ENCODE results near the gene VPS35L. TPM values are rescaled to one million over a fixed set of nuclear protein-coding genes. Genes with fewer than 3 reads are reported as not detected.

The VPS35L gene
- total and polyA plus RNA-seq, 2 of the 13 experiments (the other 11 are each of a cell fraction or from before 2014, with no cell fraction given): 1.4 to 1.6 TPM

DNA sequence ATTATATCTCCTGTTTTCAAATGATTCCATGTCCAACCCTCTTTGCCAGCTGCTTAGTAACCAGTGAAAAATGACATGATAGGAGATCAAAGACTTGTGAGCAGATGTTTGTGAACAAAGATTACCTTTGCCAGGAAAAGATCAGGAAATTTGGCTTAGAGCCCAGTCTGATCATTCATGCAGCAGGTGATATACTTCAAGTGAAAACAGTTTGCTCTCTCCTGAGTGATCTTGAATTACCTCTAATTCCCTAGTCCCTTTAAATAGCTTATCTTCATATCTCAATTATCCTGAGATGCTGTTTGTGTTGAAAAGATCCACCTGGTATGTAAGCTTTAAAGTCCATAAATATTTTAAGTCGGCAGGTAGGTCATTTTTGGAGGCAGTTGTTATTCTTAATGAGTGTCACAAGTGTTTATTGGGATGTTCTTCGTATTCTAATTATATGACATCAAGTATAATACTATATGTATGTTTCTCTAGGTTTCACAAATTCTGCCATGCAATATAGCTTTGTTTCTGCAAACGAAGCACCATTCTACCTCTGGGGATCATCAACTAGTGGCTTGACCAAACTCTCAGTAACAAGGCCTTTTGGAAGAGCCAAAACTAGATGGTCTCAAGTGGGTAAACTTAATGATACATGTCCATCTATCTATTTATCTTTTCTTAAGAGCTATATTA lies 13.2 kb upstream of the VPS35L start (continued):
- TF ChIP-seq, protein P1, sequence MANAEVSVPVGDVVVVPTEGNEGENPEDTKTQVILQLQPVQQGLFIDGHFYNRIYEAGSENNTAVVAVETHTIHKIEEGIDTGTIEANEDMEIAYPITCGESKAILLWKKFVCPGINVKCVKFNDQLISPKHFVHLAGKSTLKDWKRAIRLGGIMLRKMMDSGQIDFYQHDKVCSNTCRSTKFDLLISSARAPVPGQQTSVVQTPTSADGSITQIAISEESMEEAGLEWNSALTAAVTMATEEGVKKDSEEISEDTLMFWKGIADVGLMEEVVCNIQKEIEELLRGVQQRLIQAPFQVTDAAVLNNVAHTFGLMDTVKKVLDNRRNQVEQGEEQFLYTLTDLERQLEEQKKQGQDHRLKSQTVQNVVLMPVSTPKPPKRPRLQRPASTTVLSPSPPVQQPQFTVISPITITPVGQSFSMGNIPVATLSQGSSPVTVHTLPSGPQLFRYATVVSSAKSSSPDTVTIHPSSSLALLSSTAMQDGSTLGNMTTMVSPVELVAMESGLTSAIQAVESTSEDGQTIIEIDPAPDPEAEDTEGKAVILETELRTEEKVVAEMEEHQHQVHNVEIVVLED (CRISPR knock-in tag; IDR thresholded peaks at IDR 0.05; ENCODE audit: borderline replicate concordance): no peak
- TF ChIP-seq, protein P2, sequence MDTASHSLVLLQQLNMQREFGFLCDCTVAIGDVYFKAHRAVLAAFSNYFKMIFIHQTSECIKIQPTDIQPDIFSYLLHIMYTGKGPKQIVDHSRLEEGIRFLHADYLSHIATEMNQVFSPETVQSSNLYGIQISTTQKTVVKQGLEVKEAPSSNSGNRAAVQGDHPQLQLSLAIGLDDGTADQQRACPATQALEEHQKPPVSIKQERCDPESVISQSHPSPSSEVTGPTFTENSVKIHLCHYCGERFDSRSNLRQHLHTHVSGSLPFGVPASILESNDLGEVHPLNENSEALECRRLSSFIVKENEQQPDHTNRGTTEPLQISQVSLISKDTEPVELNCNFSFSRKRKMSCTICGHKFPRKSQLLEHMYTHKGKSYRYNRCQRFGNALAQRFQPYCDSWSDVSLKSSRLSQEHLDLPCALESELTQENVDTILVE (CRISPR knock-in tag; IDR thresholded peaks at IDR 0.05): peak; percentile 91
- no peak for TF ChIP-seq SOX6 (IDR thresholded peaks at IDR 0.05)
- peak; percentile 95 for TF ChIP-seq SOX6 (CRISPR knock-in tag; IDR thresholded peaks at IDR 0.05)
- TF ChIP-seq ATAD3A (CRISPR knock-in tag; IDR thresholded peaks at IDR 0.05): no peak
- no peak for TF ChIP-seq ZNF629 (CRISPR knock-in tag; conservative IDR thresholded peaks at IDR 0.05)
- TF ChIP-seq ZKSCAN1 (IDR thresholded peaks at IDR 0.05; ENCODE audit: low read length): no peak
- TF ChIP-seq, protein P3, sequence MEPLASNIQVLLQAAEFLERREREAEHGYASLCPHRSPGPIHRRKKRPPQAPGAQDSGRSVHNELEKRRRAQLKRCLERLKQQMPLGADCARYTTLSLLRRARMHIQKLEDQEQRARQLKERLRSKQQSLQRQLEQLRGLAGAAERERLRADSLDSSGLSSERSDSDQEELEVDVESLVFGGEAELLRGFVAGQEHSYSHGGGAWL (CRISPR knock-in tag; IDR thresholded peaks at IDR 0.05): no peak; the same call in 1 of the 2 replicates
- TF ChIP-seq KMT2A (CRISPR knock-in tag; IDR thresholded peaks at IDR 0.05): no peak
- TF ChIP-seq ZNF460 (CRISPR knock-in tag; IDR thresholded peaks at IDR 0.05; ENCODE audit: borderline replicate concordance): no peak
- TF ChIP-seq PAF1 (CRISPR knock-in tag; IDR thresholded peaks at IDR 0.05): no peak
- no peak for TF ChIP-seq SMARCE1 (IDR thresholded peaks at IDR 0.05; ENCODE audit: borderline replicate concordance)
- TF ChIP-seq ZBTB21 (CRISPR knock-in tag; IDR thresholded peaks at IDR 0.05): peak; percentile 24; the same call in 1 of the 2 replicates
- no peak for TF ChIP-seq ZC3H13 (CRISPR knock-in tag; IDR thresholded peaks at IDR 0.05)
- no peak for TF ChIP-seq ZNF839 (CRISPR knock-in tag; IDR thresholded peaks at IDR 0.05; ENCODE audit: borderline replicate concordance)
- TF ChIP-seq ZMYM2 (CRISPR knock-in tag; IDR thresholded peaks at IDR 0.05): no peak
- no peak for TF ChIP-seq TAF1 (CRISPR knock-in tag; IDR thresholded peaks at IDR 0.05)
- TF ChIP-seq ZSCAN29 (CRISPR knock-in tag; conservative IDR thresholded peaks at IDR 0.05): peak; percentile 69; the same call in 1 of the 2 replicates
- no peak for TF ChIP-seq NFRKB (IDR thresholded peaks at IDR 0.05)
- TF ChIP-seq ZNF850 (CRISPR knock-in tag; conservative IDR thresholded peaks at IDR 0.05): 0 out of 2 replicates have a peak, but pooled peaks have one; percentile 59
- 0 out of 2 replicates have a peak, but pooled peaks have one; percentile 23 for TF ChIP-seq NFYB (CRISPR knock-in tag; IDR thresholded peaks at IDR 0.05)
- TF ChIP-seq, protein P4, sequence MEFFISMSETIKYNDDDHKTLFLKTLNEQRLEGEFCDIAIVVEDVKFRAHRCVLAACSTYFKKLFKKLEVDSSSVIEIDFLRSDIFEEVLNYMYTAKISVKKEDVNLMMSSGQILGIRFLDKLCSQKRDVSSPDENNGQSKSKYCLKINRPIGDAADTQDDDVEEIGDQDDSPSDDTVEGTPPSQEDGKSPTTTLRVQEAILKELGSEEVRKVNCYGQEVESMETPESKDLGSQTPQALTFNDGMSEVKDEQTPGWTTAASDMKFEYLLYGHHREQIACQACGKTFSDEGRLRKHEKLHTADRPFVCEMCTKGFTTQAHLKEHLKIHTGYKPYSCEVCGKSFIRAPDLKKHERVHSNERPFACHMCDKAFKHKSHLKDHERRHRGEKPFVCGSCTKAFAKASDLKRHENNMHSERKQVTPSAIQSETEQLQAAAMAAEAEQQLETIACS (CRISPR knock-in tag; IDR thresholded peaks at IDR 0.05): no peak
- TF ChIP-seq RARA (CRISPR knock-in tag; IDR thresholded peaks at IDR 0.05): peak; percentile 81
- no peak for TF ChIP-seq HNRNPK (IDR thresholded peaks at IDR 0.05; ENCODE audit: low read depth, low read length, poor library complexity, severe bottlenecking)
- peak; percentile 95 for TF ChIP-seq SAP130 (CRISPR knock-in tag; IDR thresholded peaks at IDR 0.05; ENCODE audit: low read depth)

Data from HepG2 (cell line).